Lower lobe of right lung (tissue), 2 donors: ENCODE data around the gene IKZF5. TPM values are rescaled to one million over a fixed set of nuclear protein-coding genes. Genes with fewer than 3 reads are reported as not detected.

Experiments
- ATAC-seq, 2 donors: fragments of 200-7000 bp; cut with Tn5 transposase; one replicate each; pipeline ENCODE4 v1.9.1; 2020 to 2022; ENCODE audit warnings: mild to moderate bottlenecking in 2 of 2, moderate library complexity in 2 of 2
- DNase-seq: peaks from one replicate; pipeline ENCODE4 v3.0.0-alpha.2; 2020
- H3K27ac ChIP-seq: fragments of 200-600 bp; one replicate; pipeline ENCODE4 v1.8.0; 2022
- H3K27me3 ChIP-seq: fragments of 200-600 bp; one replicate; pipeline ENCODE4 v1.8.0; 2022; ENCODE audit warnings: low read depth
- H3K36me3 ChIP-seq: fragments of 200-600 bp; one replicate; pipeline ENCODE4 v1.8.0; 2022; ENCODE audit warnings: mild to moderate bottlenecking
- H3K4me1 ChIP-seq: fragments of 200-600 bp; one replicate; pipeline ENCODE4 v1.8.0; 2022
- H3K4me3 ChIP-seq: fragments of 200-600 bp; one replicate; pipeline ENCODE4 v1.8.0; 2022; ENCODE audit warnings: mild to moderate bottlenecking
- H3K9me3 ChIP-seq: fragments of 200-600 bp; one replicate; pipeline ENCODE4 v1.8.0; 2022
- CTCF ChIP-seq: fragments of 200-600 bp; IDR thresholded peaks from one replicate; pipeline ENCODE4 v1.8.0; 2022; ENCODE audit warnings: antibody characterized with exemption, mild to moderate bottlenecking
- intact Hi-C: fragments of 100-400 bp; cut with DNase I; formaldehyde crosslinking; loops from one replicate; pipeline ENCODE4 v1.11.0; 2022
- total RNA-seq: library from RNA; stranded (reverse); fragmentation: NEBNext Ultra II Directional; extraction: Animal tissue kit (Norgen Biotek cat#: 25700); gene quantifications from one replicate; pipeline ENCODE4 v1.2.1, GENCODE V29; 2021
- donor health status: DM: no; HTN: yes; CAD: no; lungs with severe emphysema.

Gene IKZF5
- total RNA-seq, 1 donor from 2014 or later, result 20.1 TPM

- H3K9me3 ChIP-seq, result peaks cover 14% of the 10 kb centered on the region
- DNase-seq (no peak), ATAC-seq (no peak)
- no peaks in the 10 kb centered on the region for H3K4me1 ChIP-seq
- no peaks in the 10 kb centered on the region for H3K27me3 ChIP-seq
- no peaks in the 10 kb centered on the region for H3K36me3 ChIP-seq
- no peak overlapping the region for H3K27ac ChIP-seq
- H3K4me3 ChIP-seq, result no peak overlapping the region
- no peak for TF ChIP-seq CTCF
- intact Hi-C loops, result no loop called here
Measured at GRCh38 chr10:122966879-122967278, 41.7 kb downstream of the IKZF5 start.

- ATAC-seq (no peak), DNase-seq (no peak)
- Histone ChIP-seq H3K4me3 (no peak overlapping the region), H3K4me1 (no peaks in the 10 kb centered on the region), H3K27ac (no peak overlapping the region), H3K27me3 (no peaks in the 10 kb centered on the region), H3K9me3 (peaks cover 11% of the 10 kb centered on the region), H3K36me3 (no peaks in the 10 kb centered on the region)
- TF ChIP-seq CTCF, result no peak
- intact Hi-C loops, result no loop called here
Measured at GRCh38 chr10:122962405-122962804, 46.2 kb downstream of the IKZF5 start.

- ATAC-seq (no peak), DNase-seq (no peak)
- Histone ChIP-seq H3K27ac (no peak overlapping the region), H3K4me3 (no peak overlapping the region), H3K27me3 (no peaks in the 10 kb centered on the region), H3K36me3 (no peaks in the 10 kb centered on the region), H3K4me1 (peaks cover 18% of the 10 kb centered on the region), H3K9me3 (no peaks in the 10 kb centered on the region)
- intact Hi-C loops, result no loop called here
- no peak for TF ChIP-seq CTCF
Measured at GRCh38 chr10:122957474-122957873, 51.1 kb downstream of the IKZF5 start.

- intact Hi-C loops, result no loop called here
- Histone ChIP-seq H3K27ac (no peak overlapping the region), H3K36me3 (no peaks in the 10 kb centered on the region), H3K4me1 (peaks cover 24% of the 10 kb centered on the region), H3K4me3 (no peak overlapping the region), H3K9me3 (no peaks in the 10 kb centered on the region), H3K27me3 (no peaks in the 10 kb centered on the region)
- no peak for DNase-seq
- no peak for TF ChIP-seq CTCF
- no peak for ATAC-seq
Measured at GRCh38 chr10:122955892-122956291, 52.7 kb downstream of the IKZF5 start.

GRCh38 chr10:122954731-122955050 lies 53.9 kb downstream of the IKZF5 start:
- no peaks in the 10 kb centered on the region for H3K9me3 ChIP-seq
- H3K27me3 ChIP-seq, result no peaks in the 10 kb centered on the region
- no peak for ATAC-seq
- H3K4me3 ChIP-seq, result peak overlapping the region; percentile 85
- peak overlapping the region; percentile 79 for H3K27ac ChIP-seq
- peaks cover 24% of the 10 kb centered on the region for H3K4me1 ChIP-seq
- DNase-seq, result peak; percentile 45
- intact Hi-C loops, result no loop called here
- no peaks in the 10 kb centered on the region for H3K36me3 ChIP-seq
- TF ChIP-seq CTCF, result no peak
